LNCaP clone FGC (cell line): ENCODE results near the gene NOP58.
"Not testable (repeated sequence)": the region's sequence is repeated elsewhere in the genome, so short reads cannot be mapped to it uniquely, and the experiment has no call there.

Source experiments
- DNase-seq: peaks from one replicate; pipeline ENCODE4 v3.0.0-alpha.2; 2011; ENCODE audit warnings: low read depth
- H3K4me3 ChIP-seq: 2 replicates; pipeline ENCODE4 v1.5.1; 2011; ENCODE audit warnings: mild to moderate bottlenecking, low read depth, low read length, control low read depth
- CTCF ChIP-seq: IDR thresholded peaks from 2 replicates; pipeline ENCODE4 v1.5.1; 2012; ENCODE audit warnings: mild to moderate bottlenecking; ENCODE audit not compliant: control insufficient read depth, insufficient read depth; ENCODE audit errors: extremely low read depth

The NOP58 gene

GRCh38 chr2:202251494-202251893, 14.1 kb upstream of the NOP58 start:
- TF ChIP-seq CTCF = no peak
- no peak for DNase-seq
- no peak overlapping the region for H3K4me3 ChIP-seq

GRCh38 chr2:202261531-202261930, 4.0 kb upstream of the NOP58 start:
- TF ChIP-seq CTCF = no peak
- DNase-seq = no peak
- H3K4me3 ChIP-seq = no peak overlapping the region

- TF ChIP-seq CTCF = no peak
- peak overlapping the region; percentile 97 for H3K4me3 ChIP-seq
- DNase-seq = no peak
These were observed 1.9 kb downstream of the NOP58 start for GRCh38 chr2:202267495-202267894.

- no peak for DNase-seq
- TF ChIP-seq CTCF = no peak
- H3K4me3 ChIP-seq = no peak overlapping the region
These were observed 4.0 kb downstream of the NOP58 start for GRCh38 chr2:202269585-202269984.

GRCh38 chr2:202270487-202270886, 4.9 kb downstream of the NOP58 start:
- H3K4me3 ChIP-seq = no peak overlapping the region
- DNase-seq = no peak
- no peak for TF ChIP-seq CTCF

GRCh38 chr2:202276078-202276720, 10.6 kb downstream of the NOP58 start:
- not testable (repeated sequence) for H3K4me3 ChIP-seq, DNase-seq

- no peak for DNase-seq
- no peak for TF ChIP-seq CTCF
- H3K4me3 ChIP-seq = no peak overlapping the region
These were observed 12.6 kb downstream of the NOP58 start for GRCh38 chr2:202278036-202278760.
